ENCODE data around the gene SLC2A6.

Gene SLC2A6

DNA sequence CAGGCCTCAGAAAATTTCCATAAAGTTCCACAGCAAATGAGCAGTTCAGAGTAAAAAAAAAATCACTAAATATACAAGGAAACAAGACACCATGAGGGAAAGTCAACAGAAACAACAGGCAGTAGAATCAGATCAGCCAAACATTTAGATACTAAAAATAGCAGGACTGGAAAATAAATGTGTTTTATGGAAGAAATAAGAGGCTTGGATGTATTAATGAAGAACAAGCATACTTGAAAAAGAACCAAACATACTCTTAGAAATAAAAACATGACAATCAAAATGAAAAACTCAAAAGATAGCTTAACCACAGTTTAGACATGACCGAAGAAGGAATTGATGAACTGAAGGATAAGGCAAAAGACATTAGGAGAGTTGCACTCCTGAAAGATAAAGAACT lies 23.2 kb upstream of the SLC2A6 start:
- H3K9me3 ChIP-seq (ENCODE audit: severe bottlenecking) = no peaks in the 10 kb centered on the region
- H3K27ac ChIP-seq = no peak overlapping the region
- DNase-seq = no peak
- TF ChIP-seq, protein P1, sequence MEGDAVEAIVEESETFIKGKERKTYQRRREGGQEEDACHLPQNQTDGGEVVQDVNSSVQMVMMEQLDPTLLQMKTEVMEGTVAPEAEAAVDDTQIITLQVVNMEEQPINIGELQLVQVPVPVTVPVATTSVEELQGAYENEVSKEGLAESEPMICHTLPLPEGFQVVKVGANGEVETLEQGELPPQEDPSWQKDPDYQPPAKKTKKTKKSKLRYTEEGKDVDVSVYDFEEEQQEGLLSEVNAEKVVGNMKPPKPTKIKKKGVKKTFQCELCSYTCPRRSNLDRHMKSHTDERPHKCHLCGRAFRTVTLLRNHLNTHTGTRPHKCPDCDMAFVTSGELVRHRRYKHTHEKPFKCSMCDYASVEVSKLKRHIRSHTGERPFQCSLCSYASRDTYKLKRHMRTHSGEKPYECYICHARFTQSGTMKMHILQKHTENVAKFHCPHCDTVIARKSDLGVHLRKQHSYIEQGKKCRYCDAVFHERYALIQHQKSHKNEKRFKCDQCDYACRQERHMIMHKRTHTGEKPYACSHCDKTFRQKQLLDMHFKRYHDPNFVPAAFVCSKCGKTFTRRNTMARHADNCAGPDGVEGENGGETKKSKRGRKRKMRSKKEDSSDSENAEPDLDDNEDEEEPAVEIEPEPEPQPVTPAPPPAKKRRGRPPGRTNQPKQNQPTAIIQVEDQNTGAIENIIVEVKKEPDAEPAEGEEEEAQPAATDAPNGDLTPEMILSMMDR (IDR thresholded peaks at IDR 0.05; ENCODE audit: low read depth, low read length) = no peak
- H3K27me3 ChIP-seq (ENCODE audit: insufficient read depth, low read depth, severe bottlenecking) = no peaks in the 10 kb centered on the region
- no peaks in the 10 kb centered on the region for H3K36me3 ChIP-seq
- H3K4me3 ChIP-seq (ENCODE audit: low read depth, low read length) = no peak overlapping the region

GRCh38 chr9:133499892-133500270 lies 21.0 kb upstream of the SLC2A6 start:
- TF ChIP-seq, protein P1 (IDR thresholded peaks at IDR 0.05; ENCODE audit: low read depth, low read length) = no peak
- DNase-seq = no peak
- H3K27me3 ChIP-seq (ENCODE audit: insufficient read depth, low read depth, severe bottlenecking) = no peaks in the 10 kb centered on the region
- H3K4me3 ChIP-seq (ENCODE audit: low read depth, low read length) = no peak overlapping the region
- no peaks in the 10 kb centered on the region for H3K36me3 ChIP-seq
- no peak overlapping the region for H3K27ac ChIP-seq
- no peaks in the 10 kb centered on the region for H3K9me3 ChIP-seq (ENCODE audit: severe bottlenecking)

DNA sequence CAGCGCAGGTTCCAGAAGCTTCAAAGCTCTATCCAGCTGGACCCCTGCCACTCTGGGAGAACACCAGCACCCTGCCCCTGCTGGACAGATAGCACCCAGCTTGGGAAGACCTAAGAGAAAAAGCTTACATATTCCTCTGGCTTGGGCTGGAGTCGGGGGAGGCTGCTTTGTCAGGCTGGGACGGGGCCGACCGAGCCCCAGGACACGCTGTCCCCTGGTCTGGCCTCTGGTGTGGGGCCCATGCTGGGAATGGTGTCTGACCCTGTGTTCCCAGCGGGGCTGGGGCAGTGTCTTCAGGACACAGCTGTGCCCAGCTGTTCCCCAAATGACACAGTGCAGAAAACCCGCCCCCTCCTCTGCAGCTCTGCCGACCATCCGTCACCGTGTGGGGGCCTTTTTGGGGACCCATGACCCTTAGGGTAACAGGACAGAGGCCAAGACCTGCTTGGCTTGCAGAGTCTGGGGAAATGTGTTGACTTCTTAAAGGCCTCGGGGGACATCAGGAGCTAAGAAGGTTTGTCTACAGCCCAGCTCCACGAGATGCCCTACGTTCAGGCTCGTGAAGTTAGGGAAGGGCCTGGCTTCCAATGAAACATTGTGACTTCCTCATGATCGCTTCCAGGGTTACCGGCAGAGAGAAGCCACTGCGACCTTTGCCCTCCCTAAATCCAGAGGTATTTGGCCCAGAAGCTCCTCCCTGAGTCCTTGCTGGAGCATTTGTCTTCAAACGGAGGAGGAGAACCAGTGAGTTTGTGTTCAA lies 20.4 kb upstream of the SLC2A6 start:
- DNase-seq = no peak
- no peak overlapping the region for H3K4me3 ChIP-seq (ENCODE audit: low read depth, low read length)
- no peaks in the 10 kb centered on the region for H3K36me3 ChIP-seq
- H3K27me3 ChIP-seq (ENCODE audit: insufficient read depth, low read depth, severe bottlenecking) = no peaks in the 10 kb centered on the region
- H3K27ac ChIP-seq = no peak overlapping the region
- no peaks in the 10 kb centered on the region for H3K9me3 ChIP-seq (ENCODE audit: severe bottlenecking)
- TF ChIP-seq, protein P1 (IDR thresholded peaks at IDR 0.05; ENCODE audit: low read depth, low read length) = no peak

- Histone ChIP-seq H3K27me3 (ENCODE audit: insufficient read depth, low read depth, severe bottlenecking) (no peaks in the 10 kb centered on the region), H3K36me3 (no peaks in the 10 kb centered on the region), H3K9me3 (ENCODE audit: severe bottlenecking) (no peaks in the 10 kb centered on the region), H3K27ac (no peak overlapping the region), H3K4me3 (ENCODE audit: low read depth, low read length) (no peak overlapping the region)
- DNase-seq = no peak
- TF ChIP-seq, protein P1 (IDR thresholded peaks at IDR 0.05; ENCODE audit: low read depth, low read length) = no peak
These were observed 18.3 kb upstream of the SLC2A6 start for GRCh38 chr9:133496861-133497842.

DNA sequence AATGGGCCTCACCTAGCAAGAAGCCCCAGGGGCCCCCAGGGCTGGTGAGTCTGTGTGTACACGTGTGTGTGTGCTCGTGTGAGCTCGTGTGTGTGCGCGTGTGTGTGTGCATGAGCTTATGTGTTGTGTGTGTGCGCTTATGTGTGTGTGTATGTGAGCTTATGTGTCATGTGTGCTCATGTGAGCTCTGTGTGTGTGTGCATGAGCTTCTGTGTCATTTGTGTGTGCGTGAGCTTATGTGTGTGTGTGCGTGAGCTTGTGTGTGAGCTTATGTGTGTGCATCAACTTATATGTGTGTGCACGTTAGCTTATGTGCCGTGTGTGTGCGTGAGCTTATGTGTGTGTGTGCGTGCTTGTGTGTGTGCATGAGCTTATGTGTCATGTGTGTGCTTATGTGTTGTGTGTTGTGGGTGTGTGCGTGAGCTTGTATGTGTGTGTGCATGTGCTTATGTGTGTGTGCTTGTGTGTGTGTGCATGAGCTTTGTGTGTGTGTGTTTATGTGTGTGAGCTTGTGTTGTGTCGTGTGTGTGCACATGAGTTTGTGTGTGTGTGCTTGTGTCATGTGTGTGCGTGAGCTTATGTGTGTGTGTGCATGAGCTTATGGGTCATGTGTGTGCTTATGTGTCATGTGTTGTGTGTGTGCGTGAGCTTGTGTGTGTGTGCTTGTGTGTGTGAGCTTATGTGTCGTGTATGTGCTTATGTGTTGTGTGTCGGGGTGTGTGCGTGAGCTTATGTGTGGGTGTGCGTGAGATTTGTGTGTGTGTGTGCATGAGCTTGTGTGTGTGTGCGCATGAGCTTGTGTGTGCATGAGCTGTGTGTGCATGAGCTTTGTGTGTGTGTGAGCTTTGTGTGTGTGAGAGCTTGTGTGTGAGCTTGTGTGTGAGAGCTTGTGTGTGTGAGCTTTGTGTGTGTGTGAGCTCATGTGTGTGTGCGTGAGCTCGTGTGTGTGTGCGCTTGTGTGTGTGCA lies 16.7 kb upstream of the SLC2A6 start:
- H3K36me3 ChIP-seq = no peaks in the 10 kb centered on the region
- no peak overlapping the region for H3K27ac ChIP-seq
- no peak overlapping the region for H3K4me3 ChIP-seq (ENCODE audit: low read depth, low read length)
- TF ChIP-seq, protein P1 (IDR thresholded peaks at IDR 0.05; ENCODE audit: low read depth, low read length) = no peak
- H3K27me3 ChIP-seq (ENCODE audit: insufficient read depth, low read depth, severe bottlenecking) = no peaks in the 10 kb centered on the region
- no peaks in the 10 kb centered on the region for H3K9me3 ChIP-seq (ENCODE audit: severe bottlenecking)
- no peak for DNase-seq

Measured in WERI-Rb-1 (cell line).